Endothelial cell of umbilical vein (primary cell): ENCODE results near the gene WHRN.

ENCODE experiments used
- EZH2 ChIP-seq: IDR thresholded peaks from 2 replicates; pipeline ENCODE4 v1.6.1; 2012; ENCODE audit warnings: borderline replicate concordance, low read depth, mild to moderate bottlenecking, moderate library complexity, low read length, inconsistent platforms; ENCODE audit not compliant: severe bottlenecking
- GATA2 ChIP-seq: IDR thresholded peaks from 2 replicates; pipeline ENCODE4 v1.7.0; 2011; ENCODE audit warnings: low read depth, mild to moderate bottlenecking, moderate library complexity, mixed read lengths, low read length; ENCODE audit not compliant: insufficient read length, insufficient read depth
- JUN ChIP-seq: IDR thresholded peaks from 2 replicates; pipeline ENCODE4 v1.6.1; 2011; ENCODE audit warnings: borderline replicate concordance, low read depth; ENCODE audit not compliant: insufficient read length, insufficient read depth
- MYC ChIP-seq: IDR thresholded peaks from one replicate; pipeline ENCODE4 v1.6.1; 2011; ENCODE audit warnings: mild to moderate bottlenecking, low read depth, low read length
- POLR2A ChIP-seq: IDR thresholded peaks from 2 replicates; pipeline ENCODE4 v1.6.1; 2012; ENCODE audit warnings: low read depth, mild to moderate bottlenecking, control low read depth, low read length
- POLR2AphosphoS5 ChIP-seq: IDR thresholded peaks from 2 replicates; pipeline ENCODE4 v1.6.1; 2012; ENCODE audit warnings: low read depth, mild to moderate bottlenecking, control low read depth, low read length, moderate library complexity; ENCODE audit not compliant: insufficient read depth
- TF ChIP-seq, protein P1 (sequence below), 2 donors: IDR thresholded peaks; 1 replicate in 1 of 2; 2 replicates in 1 of 2; pipeline ENCODE4 v1.5.1; 2011; ENCODE audit warnings: low read length in 2 of 2, mild to moderate bottlenecking in 2 of 2, moderate library complexity in 2 of 2, control low read depth in 1 of 2, inconsistent platforms in 1 of 2, low read depth in 1 of 2; ENCODE audit not compliant: insufficient read depth in 1 of 2; ENCODE audit errors: extremely low read depth in 1 of 2
- TF ChIP-seq, protein P2 (sequence below): IDR thresholded peaks from 2 replicates; pipeline ENCODE4 v1.6.1; 2011; ENCODE audit not compliant: insufficient read depth, insufficient read length

DNA sequence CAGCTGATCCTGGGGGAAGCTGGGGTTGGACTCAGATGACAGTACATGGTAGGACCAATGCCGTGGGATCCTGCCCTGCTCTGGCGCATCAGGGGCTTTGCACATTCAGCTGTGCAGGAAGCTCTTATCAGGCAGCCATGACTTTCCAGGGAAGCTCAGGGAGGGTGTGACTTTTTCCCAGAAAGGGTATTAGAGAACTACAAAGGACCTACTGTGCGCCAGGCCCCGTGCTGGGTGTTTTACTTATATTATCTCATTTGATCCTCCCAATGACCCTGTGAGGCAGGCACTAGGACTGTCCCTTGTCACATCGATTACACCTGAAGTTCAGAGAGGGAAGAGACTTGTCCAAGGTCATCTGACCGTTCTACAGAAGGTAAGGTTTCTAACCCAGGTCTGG lies 93.8 kb downstream of the WHRN start:
- no peak for TF ChIP-seq JUN
- TF ChIP-seq, protein P1, sequence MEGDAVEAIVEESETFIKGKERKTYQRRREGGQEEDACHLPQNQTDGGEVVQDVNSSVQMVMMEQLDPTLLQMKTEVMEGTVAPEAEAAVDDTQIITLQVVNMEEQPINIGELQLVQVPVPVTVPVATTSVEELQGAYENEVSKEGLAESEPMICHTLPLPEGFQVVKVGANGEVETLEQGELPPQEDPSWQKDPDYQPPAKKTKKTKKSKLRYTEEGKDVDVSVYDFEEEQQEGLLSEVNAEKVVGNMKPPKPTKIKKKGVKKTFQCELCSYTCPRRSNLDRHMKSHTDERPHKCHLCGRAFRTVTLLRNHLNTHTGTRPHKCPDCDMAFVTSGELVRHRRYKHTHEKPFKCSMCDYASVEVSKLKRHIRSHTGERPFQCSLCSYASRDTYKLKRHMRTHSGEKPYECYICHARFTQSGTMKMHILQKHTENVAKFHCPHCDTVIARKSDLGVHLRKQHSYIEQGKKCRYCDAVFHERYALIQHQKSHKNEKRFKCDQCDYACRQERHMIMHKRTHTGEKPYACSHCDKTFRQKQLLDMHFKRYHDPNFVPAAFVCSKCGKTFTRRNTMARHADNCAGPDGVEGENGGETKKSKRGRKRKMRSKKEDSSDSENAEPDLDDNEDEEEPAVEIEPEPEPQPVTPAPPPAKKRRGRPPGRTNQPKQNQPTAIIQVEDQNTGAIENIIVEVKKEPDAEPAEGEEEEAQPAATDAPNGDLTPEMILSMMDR (IDR thresholded peaks at IDR 0.05; ENCODE audit: extremely low read depth in 1 of 2, insufficient read depth in 1 of 2, low read depth in 1 of 2, low read length in 2 of 2): no peak
- no peak for TF ChIP-seq POLR2AphosphoS5
- no peak for TF ChIP-seq POLR2A
- TF ChIP-seq EZH2: no peak
- TF ChIP-seq, protein P2, sequence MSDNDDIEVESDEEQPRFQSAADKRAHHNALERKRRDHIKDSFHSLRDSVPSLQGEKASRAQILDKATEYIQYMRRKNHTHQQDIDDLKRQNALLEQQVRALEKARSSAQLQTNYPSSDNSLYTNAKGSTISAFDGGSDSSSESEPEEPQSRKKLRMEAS: no peak
- TF ChIP-seq MYC: no peak
- no peak for TF ChIP-seq GATA2
